Measurements from ENCODE around the gene RAC3.

DNA sequence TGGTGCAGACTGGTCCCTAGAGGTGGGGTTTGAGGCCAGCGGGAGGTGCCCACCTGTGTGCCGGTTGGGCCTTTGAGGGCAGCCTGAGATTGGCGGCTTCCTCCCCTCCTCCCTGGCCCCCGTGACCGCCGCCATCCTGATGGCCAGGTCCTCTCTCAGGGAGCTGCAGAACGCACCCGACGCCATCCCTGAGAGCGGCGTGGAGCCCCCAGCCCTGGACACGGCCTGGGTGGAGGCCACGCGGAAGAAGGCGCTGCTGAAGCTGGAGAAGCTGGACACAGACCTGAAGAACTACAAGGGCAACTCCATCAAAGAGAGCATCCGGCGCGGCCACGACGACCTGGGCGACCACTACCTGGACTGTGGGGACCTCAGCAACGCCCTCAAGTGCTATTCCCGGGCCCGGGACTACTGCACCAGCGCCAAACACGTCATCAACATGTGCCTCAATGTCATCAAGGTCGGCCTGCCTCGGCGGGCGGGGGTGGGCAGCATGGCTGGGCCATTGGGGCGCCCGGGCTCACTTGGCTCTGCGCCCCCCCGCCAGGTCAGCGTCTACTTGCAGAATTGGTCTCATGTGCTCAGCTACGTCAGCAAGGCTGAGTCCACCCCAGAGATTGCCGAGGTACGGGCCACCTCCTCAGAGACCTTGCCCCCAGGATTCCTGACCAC is 23.0 kb downstream of the RAC3 start:
- TF ChIP-seq CTCF (conservative IDR thresholded peaks at IDR 0.05 in 1 of 2, IDR thresholded peaks at IDR 0.05 in 1 of 2; ENCODE audit: extremely low read depth in 1 of 2, insufficient read depth in 1 of 2, low read depth in 1 of 2, low read length in 2 of 2): no peak
- TF ChIP-seq EZH2 (IDR thresholded peaks at IDR 0.05; ENCODE audit: borderline replicate concordance, low read length): no peak

Measured in mammary epithelial cell (primary cell).